Parathyroid adenoma (tissue), 2 donors: Measurements from ENCODE around the gene SYNDIG1.

Experiments used
- H2AFZ ChIP-seq: fragments of 300-600 bp; sonication (generic); one replicate; pipeline ENCODE4 v1.7.0; 2017; ENCODE audit warnings: antibody characterized with exemption, mild to moderate bottlenecking
- H3K27ac ChIP-seq: fragments of 300-600 bp; sonication (generic); one replicate; pipeline ENCODE4 v1.7.0; 2017
- H3K27me3 ChIP-seq: fragments of 300-600 bp; sonication (generic); one replicate; pipeline ENCODE4 v1.7.0; 2017; ENCODE audit warnings: low read length; ENCODE audit not compliant: control insufficient read depth, insufficient read depth
- H3K36me3 ChIP-seq: fragments of 300-600 bp; sonication (generic); one replicate; pipeline ENCODE4 v1.7.0; 2017; ENCODE audit warnings: low read length; ENCODE audit not compliant: control insufficient read depth, insufficient read depth
- H3K4me1 ChIP-seq: fragments of 300-600 bp; sonication (generic); one replicate; pipeline ENCODE4 v1.7.0; 2017; ENCODE audit warnings: control low read depth
- H3K4me2 ChIP-seq: fragments of 300-600 bp; sonication (generic); one replicate; pipeline ENCODE4 v1.7.0; 2017; ENCODE audit warnings: low read length
- H3K4me3 ChIP-seq: fragments of 300-600 bp; sonication (generic); one replicate; pipeline ENCODE4 v1.7.0; 2017; ENCODE audit warnings: low read depth, low read length
- H3K79me2 ChIP-seq: fragments of 300-600 bp; sonication (generic); one replicate; pipeline ENCODE4 v1.7.0; 2017; ENCODE audit warnings: control low read depth
- H3K9ac ChIP-seq: fragments of 300-600 bp; sonication (generic); one replicate; pipeline ENCODE4 v1.7.0; 2017; ENCODE audit warnings: mild to moderate bottlenecking
- H3K9me3 ChIP-seq: fragments of 300-600 bp; sonication (generic); one replicate; pipeline ENCODE4 v1.7.0; 2017; ENCODE audit warnings: low read length; ENCODE audit not compliant: control insufficient read depth
- CTCF ChIP-seq: fragments of 300-600 bp; sonication (generic); IDR thresholded peaks from one replicate; pipeline ENCODE4 v1.7.0; 2017; ENCODE audit warnings: antibody characterized with exemption, mild to moderate bottlenecking
- donor health status: primary hyperparathyroidism.

SYNDIG1 gene

GRCh38 chr20:24588047-24588635 lies 118.7 kb downstream of the SYNDIG1 start:
- H3K27ac ChIP-seq, result no peak overlapping the region
- no peak overlapping the region for H3K9ac ChIP-seq
- no peak for TF ChIP-seq CTCF
- H3K4me1 ChIP-seq, result peaks cover 6% of the 10 kb centered on the region
- no peaks in the 10 kb centered on the region for H3K36me3 ChIP-seq
- H2AFZ ChIP-seq, result no peak overlapping the region
- no peaks in the 10 kb centered on the region for H3K9me3 ChIP-seq
- no peaks in the 10 kb centered on the region for H3K79me2 ChIP-seq
- no peak overlapping the region for H3K4me2 ChIP-seq
- no peaks in the 10 kb centered on the region for H3K27me3 ChIP-seq
- no peak overlapping the region for H3K4me3 ChIP-seq

- TF ChIP-seq CTCF, result no peak
- Histone ChIP-seq H3K27ac (no peak overlapping the region), H3K9ac (no peak overlapping the region), H3K4me1 (peaks cover 6% of the 10 kb centered on the region), H3K36me3 (no peaks in the 10 kb centered on the region), H2AFZ (no peak overlapping the region), H3K4me3 (no peak overlapping the region), H3K4me2 (no peak overlapping the region), H3K79me2 (no peaks in the 10 kb centered on the region), H3K9me3 (no peaks in the 10 kb centered on the region), H3K27me3 (no peaks in the 10 kb centered on the region)
Observed at GRCh38 chr20:24588725-24589340, 119.4 kb downstream of the SYNDIG1 start.

GRCh38 chr20:24589381-24589780 lies 120.0 kb downstream of the SYNDIG1 start:
- H3K9me3 ChIP-seq, result no peaks in the 10 kb centered on the region
- H3K79me2 ChIP-seq, result no peaks in the 10 kb centered on the region
- no peaks in the 10 kb centered on the region for H3K27me3 ChIP-seq
- peaks cover 6% of the 10 kb centered on the region for H3K4me1 ChIP-seq
- no peak for TF ChIP-seq CTCF
- no peak overlapping the region for H2AFZ ChIP-seq
- H3K36me3 ChIP-seq, result no peaks in the 10 kb centered on the region
- H3K9ac ChIP-seq, result no peak overlapping the region
- H3K4me2 ChIP-seq, result no peak overlapping the region
- H3K27ac ChIP-seq, result no peak overlapping the region
- no peak overlapping the region for H3K4me3 ChIP-seq

GRCh38 chr20:24589815-24590177 lies 120.4 kb downstream of the SYNDIG1 start:
- Histone ChIP-seq H3K27me3 (no peaks in the 10 kb centered on the region), H3K79me2 (no peaks in the 10 kb centered on the region), H3K9ac (no peak overlapping the region), H3K4me2 (no peak overlapping the region), H3K4me1 (peaks cover 6% of the 10 kb centered on the region), H3K9me3 (no peaks in the 10 kb centered on the region), H3K36me3 (no peaks in the 10 kb centered on the region), H2AFZ (no peak overlapping the region), H3K4me3 (no peak overlapping the region), H3K27ac (no peak overlapping the region)
- no peak for TF ChIP-seq CTCF
